Immature natural killer cell (primary cell): Measurements from ENCODE around the gene CD93. TPM values are rescaled to one million over a fixed set of nuclear protein-coding genes. Genes with fewer than 3 reads are reported as not detected.

Experiments
- DNase-seq, 3 donors: peaks; one replicate each; pipeline ENCODE4 v3.0.0; 2022; ENCODE audit warnings: mixed read lengths in 1 of 3
- H3K27ac Mint-ChIP-seq, 6 donors: one replicate each; pipeline ENCODE4 v1.8.0; 2020; ENCODE audit warnings: mixed read lengths in 6 of 6, mild to moderate bottlenecking in 5 of 6, inconsistent platforms in 4 of 6, moderate library complexity in 3 of 6
- H3K27me3 Mint-ChIP-seq, 3 donors: one replicate each; pipeline ENCODE4 v1.8.0; 2020 to 2021; ENCODE audit warnings: low read depth in 3 of 3, mild to moderate bottlenecking in 3 of 3, mixed read lengths in 3 of 3, moderate library complexity in 3 of 3, inconsistent platforms in 1 of 3
- H3K36me3 Mint-ChIP-seq, 3 donors: one replicate each; pipeline ENCODE4 v1.8.0; 2020; ENCODE audit warnings: mixed read lengths in 3 of 3, inconsistent platforms in 2 of 3, mild to moderate bottlenecking in 2 of 3
- H3K4me1 Mint-ChIP-seq, 2 donors: one replicate each; pipeline ENCODE4 v1.8.0; 2020; ENCODE audit warnings: inconsistent platforms in 2 of 2, mild to moderate bottlenecking in 2 of 2, mixed read lengths in 2 of 2, moderate library complexity in 1 of 2
- H3K4me3 Mint-ChIP-seq, 5 donors: one replicate each; pipeline ENCODE4 v1.8.0; 2020; ENCODE audit warnings: mild to moderate bottlenecking in 5 of 5, mixed read lengths in 5 of 5, inconsistent platforms in 3 of 5, moderate library complexity in 3 of 5
- H3K9me3 Mint-ChIP-seq, 6 donors: one replicate each; pipeline ENCODE4 v1.8.0; 2020; ENCODE audit warnings: mild to moderate bottlenecking in 6 of 6, mixed read lengths in 6 of 6, inconsistent platforms in 4 of 6, moderate library complexity in 3 of 6
- polyA plus RNA-seq, 3 donors: library from polyadenylated mRNA; unstranded; fragments of 300-500 nt; fragmentation: Illumina TruSeq; gene quantifications; one replicate each; pipeline ENCODE4 v1.2.3, GENCODE V29; 2021

CD93 gene
- polyA plus RNA-seq, 3 donors from 2014 or later: 0.18 to 0.71 TPM; not detected in 1

DNA sequence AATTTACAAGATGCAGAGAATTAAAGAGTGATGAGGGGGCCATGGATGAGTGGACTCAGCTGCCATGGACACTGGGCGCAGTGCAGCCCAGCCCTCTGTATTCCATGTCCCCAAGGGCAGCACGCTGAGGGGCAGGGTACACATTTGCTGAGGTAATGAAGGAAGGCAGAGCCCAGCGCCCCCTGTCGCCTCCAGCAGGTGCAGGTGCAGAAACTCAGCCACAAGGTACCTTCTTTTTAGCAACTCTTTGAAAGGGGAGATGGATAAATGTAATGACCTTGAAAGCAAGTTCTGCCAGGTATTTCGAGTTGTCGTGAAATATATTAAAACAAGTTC lies 7.1 kb downstream of the CD93 start:
- peaks cover 39 to 45% of the 10 kb centered on the region in 2 donors for H3K4me1 Mint-ChIP-seq
- H3K27ac Mint-ChIP-seq: peak overlapping the region in 1 of 6 donors; percentile 27
- DNase-seq: no peak

DNA sequence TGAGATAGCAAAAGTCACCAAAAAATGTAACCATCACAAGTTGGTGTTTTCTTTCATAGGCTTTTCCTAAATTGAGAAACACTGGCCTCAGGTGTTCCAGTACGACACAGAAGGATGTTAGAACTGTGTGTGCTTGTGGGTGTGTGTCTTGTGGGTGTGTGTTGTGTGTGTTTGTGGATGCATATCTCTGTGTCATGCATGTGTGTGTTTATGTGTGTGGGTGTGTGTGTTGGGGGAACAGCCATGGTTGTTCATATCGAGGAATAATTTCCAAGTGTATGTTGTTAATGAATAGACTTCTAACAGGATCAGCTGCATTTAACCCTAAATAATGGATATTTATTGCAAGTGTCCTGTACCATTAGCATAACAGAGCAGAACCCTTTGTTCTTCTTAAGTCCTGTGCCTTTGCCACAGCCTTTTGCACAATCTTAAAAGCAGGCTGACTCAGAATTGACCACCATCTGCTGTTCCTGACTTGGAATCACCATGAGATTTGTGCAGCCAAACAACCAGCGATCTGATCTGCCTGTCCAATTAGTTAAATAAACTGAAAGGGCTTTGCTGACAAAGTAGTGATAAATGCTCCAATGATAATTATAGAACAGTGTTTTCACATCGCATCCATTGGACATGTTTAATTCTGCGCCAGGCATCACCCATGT lies 7.6 kb downstream of the CD93 start:
- Mint-ChIP-seq H3K27me3 (no peaks in the 10 kb centered on the region), H3K36me3 (peaks cover 5 to 13% (median 11%) of the 10 kb centered on the region in 3 donors), H3K4me1 (peaks cover 34 to 40% of the 10 kb centered on the region in 2 donors), H3K9me3 (peaks cover 0 to 1% (median 0%) of the 10 kb centered on the region in 6 donors), H3K27ac (no peak overlapping the region), H3K4me3 (no peak overlapping the region)
- no peak for DNase-seq

More for the DNA sequence above, 7.1 kb downstream of the CD93 start:
- peaks cover 0 to 1% (median 0%) of the 10 kb centered on the region in 6 donors for H3K9me3 Mint-ChIP-seq
- peaks cover 5 to 13% (median 11%) of the 10 kb centered on the region in 3 donors for H3K36me3 Mint-ChIP-seq
- H3K27me3 Mint-ChIP-seq: no peaks in the 10 kb centered on the region
- H3K4me3 Mint-ChIP-seq: no peak overlapping the region

DNA sequence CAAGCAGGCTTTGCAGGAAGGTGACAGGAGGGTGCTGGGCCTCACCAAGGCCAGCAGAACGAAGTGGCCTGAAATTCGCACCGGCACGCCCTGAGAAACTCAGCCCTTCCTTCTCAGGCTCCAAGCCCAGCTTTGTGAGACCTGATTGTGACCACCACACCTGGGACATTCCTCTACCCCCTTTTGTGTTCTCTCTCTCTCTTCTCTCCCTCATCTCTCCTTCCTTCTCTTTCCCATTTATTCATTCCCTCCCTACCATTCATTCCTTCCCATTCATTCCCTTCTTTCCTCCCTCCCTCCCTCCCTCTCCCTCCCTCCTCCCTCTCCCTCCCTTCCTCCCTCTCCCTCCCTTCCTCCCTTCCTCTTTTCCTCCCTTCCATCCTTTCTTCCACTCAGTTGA lies 8.8 kb downstream of the CD93 start:
- peaks cover 5 to 13% (median 11%) of the 10 kb centered on the region in 3 donors for H3K36me3 Mint-ChIP-seq
- H3K9me3 Mint-ChIP-seq: peaks cover 0 to 1% (median 0%) of the 10 kb centered on the region in 6 donors
- no peak overlapping the region for H3K27ac Mint-ChIP-seq
- DNase-seq: no peak
- H3K4me1 Mint-ChIP-seq: peaks cover 22 to 28% of the 10 kb centered on the region in 2 donors
- H3K27me3 Mint-ChIP-seq: no peaks in the 10 kb centered on the region
- no peak overlapping the region for H3K4me3 Mint-ChIP-seq

DNA sequence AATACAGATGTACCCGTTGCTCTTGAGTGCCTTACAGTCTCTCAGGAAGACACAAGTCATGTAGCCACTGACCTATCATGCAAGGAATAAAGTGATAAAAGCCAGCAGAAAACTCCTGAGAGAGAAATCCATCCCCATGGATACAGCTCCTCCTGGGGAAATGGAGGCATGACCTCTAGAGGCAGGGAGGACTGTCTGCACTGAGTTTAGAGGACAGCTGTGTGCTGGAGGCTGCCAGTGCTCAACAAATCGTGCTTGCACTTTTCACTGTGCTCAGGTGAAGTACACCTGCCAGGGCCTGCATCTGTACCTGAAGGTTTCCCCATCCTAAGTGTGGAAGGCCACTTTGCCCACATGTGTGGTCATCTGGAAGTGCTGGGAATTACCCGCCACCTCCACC lies 12.1 kb downstream of the CD93 start:
- Mint-ChIP-seq H3K36me3 (peaks cover 8% of the 10 kb centered on the region in 3 donors), H3K9me3 (peaks cover 0 to 1% (median 0%) of the 10 kb centered on the region in 6 donors), H3K27ac (no peak overlapping the region), H3K4me1 (peaks cover 0 to 6% of the 10 kb centered on the region in 2 donors), H3K4me3 (no peak overlapping the region), H3K27me3 (no peaks in the 10 kb centered on the region)
- DNase-seq: no peak

DNA sequence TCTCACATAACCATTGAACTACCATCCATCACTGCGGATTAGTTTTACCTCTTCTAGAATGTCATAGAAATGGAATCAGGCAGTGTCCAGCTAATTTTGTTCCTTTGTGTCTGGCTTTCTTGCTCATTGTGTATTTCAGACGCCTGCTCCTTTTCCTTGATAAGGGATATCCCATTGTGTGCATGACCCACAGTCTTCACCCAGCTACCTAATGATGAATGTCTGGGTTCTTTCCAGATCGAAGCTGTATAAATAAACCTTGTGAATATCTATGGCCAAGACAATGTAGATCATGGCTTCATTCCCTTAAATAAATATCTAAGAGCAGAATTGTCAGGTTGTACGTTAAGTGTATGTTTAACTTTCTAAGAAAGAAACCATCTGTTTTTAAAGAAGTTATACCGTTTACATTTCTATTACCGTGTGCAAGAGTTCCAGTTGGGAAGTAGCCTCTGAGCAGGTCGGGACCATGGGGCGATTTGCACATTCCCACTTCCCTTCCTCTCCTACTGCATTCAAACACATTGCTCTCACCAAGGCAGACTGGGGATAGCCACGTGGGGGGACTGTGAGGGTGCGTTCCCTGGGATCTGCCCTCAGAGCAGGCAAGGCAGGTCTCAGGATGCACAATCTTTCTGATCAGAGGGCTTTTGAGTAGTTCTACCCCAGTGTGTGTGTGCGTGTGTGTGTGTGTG lies 13.1 kb downstream of the CD93 start:
- DNase-seq: no peak
- no peak overlapping the region for H3K4me3 Mint-ChIP-seq
- peaks cover 0 to 1% (median 0%) of the 10 kb centered on the region in 6 donors for H3K9me3 Mint-ChIP-seq
- peak overlapping the region in 1 of 6 donors; percentile 46 for H3K27ac Mint-ChIP-seq
- peaks cover 5 to 8% (median 8%) of the 10 kb centered on the region in 3 donors for H3K36me3 Mint-ChIP-seq
- H3K4me1 Mint-ChIP-seq: no peaks in the 10 kb centered on the region
- no peaks in the 10 kb centered on the region for H3K27me3 Mint-ChIP-seq

DNA sequence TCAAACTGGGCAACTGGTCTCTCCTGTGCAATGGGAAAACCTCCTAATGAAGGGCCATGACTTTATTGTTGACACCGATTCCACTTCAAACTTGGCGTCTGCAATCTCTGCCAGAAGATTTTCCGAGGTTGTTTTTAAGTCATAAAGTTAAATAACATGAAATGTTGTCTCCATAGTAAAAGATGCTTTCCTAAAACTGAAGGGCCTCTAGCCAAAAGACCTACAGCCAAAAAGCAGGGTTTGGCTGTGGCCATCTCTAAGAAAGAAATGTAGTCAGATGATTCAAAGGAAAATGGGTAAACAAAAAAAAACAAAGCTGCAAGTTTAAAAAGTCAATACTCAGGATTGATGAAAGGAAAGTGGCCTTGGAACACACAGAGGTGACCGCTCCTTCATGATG lies 14.1 kb downstream of the CD93 start:
- Mint-ChIP-seq H3K27me3 (no peaks in the 10 kb centered on the region), H3K9me3 (peaks cover 0 to 1% (median 0%) of the 10 kb centered on the region in 6 donors), H3K36me3 (peaks cover 5 to 8% (median 8%) of the 10 kb centered on the region in 3 donors), H3K27ac (peak overlapping the region in 1 of 6 donors; percentile 40), H3K4me3 (no peak overlapping the region), H3K4me1 (peaks cover 0 to 1% of the 10 kb centered on the region in 2 donors)
- DNase-seq: no peak

DNA sequence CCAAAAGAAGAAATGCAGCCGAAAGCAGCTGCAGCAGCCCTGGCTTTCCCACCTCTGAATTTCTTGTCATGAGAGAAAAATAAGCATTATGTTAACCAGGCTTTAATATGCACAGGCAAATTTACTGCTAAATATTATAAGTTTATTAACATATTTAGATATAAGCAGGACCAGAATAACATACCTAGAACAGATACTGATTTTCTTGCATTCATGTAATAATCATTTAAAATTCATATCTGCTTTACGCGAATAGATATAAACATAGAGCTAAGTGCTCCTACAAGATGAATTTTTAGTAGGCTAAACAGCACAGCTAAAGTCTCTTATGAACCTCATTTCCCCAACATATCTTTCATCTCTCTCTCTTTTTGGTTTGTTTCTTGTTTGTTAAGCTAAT lies 14.7 kb downstream of the CD93 start:
- H3K4me1 Mint-ChIP-seq: peaks cover 0 to 1% of the 10 kb centered on the region in 2 donors
- no peak overlapping the region for H3K27ac Mint-ChIP-seq
- peaks cover 0 to 1% (median 0%) of the 10 kb centered on the region in 3 donors for H3K27me3 Mint-ChIP-seq
- no peak overlapping the region for H3K4me3 Mint-ChIP-seq
- no peaks in the 10 kb centered on the region for H3K9me3 Mint-ChIP-seq
- DNase-seq: no peak
- H3K36me3 Mint-ChIP-seq: peaks cover 5 to 12% (median 8%) of the 10 kb centered on the region in 3 donors

DNA sequence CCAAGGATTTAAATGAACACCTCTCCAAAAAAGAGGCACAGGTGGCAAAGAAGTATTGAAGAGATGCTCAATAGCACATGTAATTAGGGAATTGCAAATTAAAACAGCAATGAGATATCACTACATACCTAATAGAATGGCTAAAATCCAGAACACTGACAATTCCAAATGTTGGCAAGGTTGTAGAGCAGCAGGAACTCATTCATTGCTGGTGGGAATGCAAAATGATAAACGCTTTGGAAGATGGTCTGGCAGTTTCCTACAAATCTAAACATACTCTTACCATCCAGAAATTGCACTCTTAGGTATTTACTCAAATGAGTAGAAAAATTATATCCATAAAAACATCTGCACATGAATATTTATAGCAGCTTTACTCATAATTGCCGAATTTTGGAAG lies 17.0 kb downstream of the CD93 start:
- Mint-ChIP-seq H3K27me3 (peaks cover 0 to 7% (median 4%) of the 10 kb centered on the region in 3 donors), H3K36me3 (peaks cover 0 to 5% (median 3%) of the 10 kb centered on the region in 3 donors), H3K9me3 (no peaks in the 10 kb centered on the region), H3K27ac (no peak overlapping the region), H3K4me1 (peaks cover 0 to 1% of the 10 kb centered on the region in 2 donors), H3K4me3 (no peak overlapping the region)
- no peak for DNase-seq

DNA sequence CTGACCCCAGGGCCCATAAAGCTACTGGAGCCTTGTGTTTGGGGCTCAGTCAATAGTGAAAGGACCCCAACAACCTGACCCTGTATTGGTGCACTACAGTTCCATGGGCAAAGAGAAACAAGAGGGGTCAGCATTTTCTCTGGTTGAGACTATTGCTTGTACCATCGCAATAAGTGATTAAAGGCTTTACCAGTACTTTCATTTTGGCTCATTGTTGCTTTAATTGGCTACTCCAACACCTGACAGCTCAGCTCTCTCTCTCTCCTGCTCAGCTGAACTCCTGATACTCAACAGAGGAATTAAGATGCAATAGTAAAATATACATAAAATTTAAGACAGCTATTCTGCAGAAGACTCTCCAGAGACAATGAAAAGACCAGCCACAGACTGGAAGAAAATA lies 17.8 kb downstream of the CD93 start:
- no peak overlapping the region for H3K27ac Mint-ChIP-seq
- H3K36me3 Mint-ChIP-seq: peaks cover 0 to 5% (median 3%) of the 10 kb centered on the region in 3 donors
- H3K9me3 Mint-ChIP-seq: no peaks in the 10 kb centered on the region
- DNase-seq: no peak
- no peak overlapping the region for H3K4me3 Mint-ChIP-seq
- peaks cover 0 to 7% (median 4%) of the 10 kb centered on the region in 3 donors for H3K27me3 Mint-ChIP-seq
- peaks cover 0 to 1% of the 10 kb centered on the region in 2 donors for H3K4me1 Mint-ChIP-seq

DNA sequence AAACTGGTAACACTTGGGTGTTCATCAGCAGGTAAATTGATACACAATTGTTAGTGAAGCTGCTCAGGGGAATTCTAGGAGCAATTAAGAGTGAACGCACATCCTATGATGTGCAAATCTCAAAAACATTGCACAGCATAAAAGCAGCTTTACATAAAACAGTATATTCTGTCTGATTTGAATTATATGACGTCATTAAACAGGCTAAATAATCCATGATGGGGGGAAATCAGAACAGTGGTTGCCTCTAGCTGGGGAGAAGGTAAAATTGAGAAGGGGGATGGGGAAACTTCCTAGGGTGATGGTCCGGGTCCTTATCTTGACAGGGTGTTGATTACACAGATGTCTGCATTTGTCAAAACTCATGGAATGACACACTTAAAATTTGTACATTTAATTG lies 19.4 kb downstream of the CD93 start:
- H3K9me3 Mint-ChIP-seq: no peaks in the 10 kb centered on the region
- DNase-seq: no peak
- H3K4me3 Mint-ChIP-seq: no peak overlapping the region
- H3K27me3 Mint-ChIP-seq: peaks cover 0 to 7% (median 6%) of the 10 kb centered on the region in 3 donors
- no peak overlapping the region for H3K27ac Mint-ChIP-seq
- H3K36me3 Mint-ChIP-seq: peaks cover 0 to 5% (median 3%) of the 10 kb centered on the region in 3 donors
- peaks cover 0 to 1% of the 10 kb centered on the region in 2 donors for H3K4me1 Mint-ChIP-seq

DNA sequence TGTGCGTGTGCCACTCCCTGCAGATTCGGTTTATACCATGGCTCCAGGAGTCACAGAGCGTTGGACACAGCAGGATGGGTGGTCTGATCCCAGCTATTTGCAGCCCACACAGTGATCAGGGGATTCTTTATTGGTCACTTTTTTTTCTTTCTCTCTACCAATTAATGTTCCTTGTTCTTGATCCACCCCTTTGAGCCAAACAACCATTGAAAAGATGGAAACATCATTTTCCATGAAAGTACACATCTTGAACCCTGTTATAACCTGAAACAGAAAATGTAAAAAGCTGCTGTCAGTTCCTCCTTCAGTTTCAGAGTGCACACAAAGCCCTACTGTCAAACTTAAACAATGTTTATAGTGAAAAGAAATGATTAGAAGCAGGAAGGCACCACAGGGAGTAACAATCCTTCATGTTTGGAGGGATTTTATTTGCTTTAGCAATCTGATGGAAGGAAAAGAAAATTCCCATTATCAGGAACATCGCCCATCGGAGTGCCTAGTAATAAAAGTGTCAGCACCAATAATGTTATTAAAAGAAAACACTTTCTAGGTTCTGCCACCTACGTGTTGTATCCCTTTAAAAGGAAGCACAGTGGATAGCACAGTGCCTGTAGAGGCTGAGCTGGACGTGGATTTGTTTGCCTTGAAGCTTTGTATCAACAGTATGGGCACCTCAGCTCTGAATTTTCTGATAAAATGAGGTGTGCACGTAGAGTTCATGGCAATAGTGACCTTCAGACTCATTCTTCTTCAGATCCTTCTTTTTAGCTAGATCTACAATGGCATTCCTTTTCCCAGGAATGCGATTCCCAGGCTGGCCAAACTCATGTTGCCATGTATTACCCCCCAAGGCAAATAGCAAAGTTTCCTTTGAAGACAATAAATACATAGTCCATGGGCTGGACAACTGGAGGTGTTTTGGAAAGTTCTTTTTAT lies 20.6 kb downstream of the CD93 start:
- H3K4me1 Mint-ChIP-seq: peaks cover 0 to 1% of the 10 kb centered on the region in 2 donors
- DNase-seq: no peak
- H3K4me3 Mint-ChIP-seq: no peak overlapping the region
- peaks cover 0 to 5% (median 0%) of the 10 kb centered on the region in 3 donors for H3K36me3 Mint-ChIP-seq
- peaks cover 0 to 7% (median 6%) of the 10 kb centered on the region in 3 donors for H3K27me3 Mint-ChIP-seq
- H3K9me3 Mint-ChIP-seq: no peaks in the 10 kb centered on the region
- H3K27ac Mint-ChIP-seq: no peak overlapping the region

DNA sequence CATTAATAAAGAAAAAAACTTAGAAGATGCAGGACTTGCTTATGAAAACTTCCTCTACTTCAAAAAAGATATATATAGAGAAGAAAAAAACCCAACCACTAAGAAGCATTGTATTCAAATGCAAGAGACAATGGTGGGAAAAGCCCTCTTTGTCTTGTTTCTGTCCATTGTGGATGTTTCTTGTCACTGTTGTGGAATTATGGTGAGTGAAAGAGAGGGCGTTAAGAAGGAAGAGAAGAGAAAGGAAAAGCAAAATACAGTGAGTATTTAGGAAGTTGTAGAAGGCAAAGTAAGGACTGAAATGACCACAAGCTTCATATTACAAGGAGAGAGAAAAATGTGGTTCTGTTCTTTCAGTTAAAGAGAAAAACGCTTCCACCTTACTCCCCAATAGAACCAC lies 22.5 kb downstream of the CD93 start:
- no peak overlapping the region for H3K4me3 Mint-ChIP-seq
- H3K4me1 Mint-ChIP-seq: peaks cover 0 to 1% of the 10 kb centered on the region in 2 donors
- H3K9me3 Mint-ChIP-seq: no peaks in the 10 kb centered on the region
- peaks cover 0 to 5% (median 0%) of the 10 kb centered on the region in 3 donors for H3K36me3 Mint-ChIP-seq
- no peak for DNase-seq
- H3K27me3 Mint-ChIP-seq: peaks cover 0 to 7% (median 6%) of the 10 kb centered on the region in 3 donors
- H3K27ac Mint-ChIP-seq: no peak overlapping the region

DNA sequence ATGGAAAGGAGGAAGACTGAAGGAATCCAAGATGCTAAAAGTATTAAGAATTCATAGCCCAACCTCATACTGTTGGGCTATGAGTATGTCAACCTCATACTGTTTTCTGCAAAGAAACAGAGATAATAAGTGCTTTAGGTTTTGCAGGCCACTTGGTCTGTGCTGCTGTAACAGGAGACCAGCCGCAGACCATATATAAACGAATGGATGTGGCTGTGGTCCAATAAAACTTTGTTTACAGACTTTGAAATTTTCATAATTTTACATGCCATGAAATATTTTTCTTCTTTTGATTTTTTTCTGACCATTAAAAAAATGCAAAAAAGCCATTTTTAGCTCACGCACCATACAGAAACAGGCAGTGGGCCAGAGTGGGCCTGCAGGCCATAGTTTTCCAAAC lies 23.0 kb downstream of the CD93 start:
- Mint-ChIP-seq H3K27me3 (peaks cover 0 to 7% (median 6%) of the 10 kb centered on the region in 3 donors), H3K27ac (no peak overlapping the region), H3K4me3 (no peak overlapping the region), H3K9me3 (no peaks in the 10 kb centered on the region), H3K36me3 (peaks cover 0 to 5% (median 0%) of the 10 kb centered on the region in 3 donors), H3K4me1 (peaks cover 0 to 1% of the 10 kb centered on the region in 2 donors)
- no peak for DNase-seq
